GM15510 (cell line): ENCODE results near the gene CARHSP1.
A peak's percentile ranks its signal among the peaks of the same experiment; 100 is the strongest.

Experiments
- POLR2A ChIP-seq: IDR thresholded peaks from 3 replicates; pipeline ENCODE4 v1.6.1; 2011; ENCODE audit warnings: borderline replicate concordance; ENCODE audit not compliant: insufficient read length; ENCODE audit errors: extremely low read depth

Gene CARHSP1

DNA sequence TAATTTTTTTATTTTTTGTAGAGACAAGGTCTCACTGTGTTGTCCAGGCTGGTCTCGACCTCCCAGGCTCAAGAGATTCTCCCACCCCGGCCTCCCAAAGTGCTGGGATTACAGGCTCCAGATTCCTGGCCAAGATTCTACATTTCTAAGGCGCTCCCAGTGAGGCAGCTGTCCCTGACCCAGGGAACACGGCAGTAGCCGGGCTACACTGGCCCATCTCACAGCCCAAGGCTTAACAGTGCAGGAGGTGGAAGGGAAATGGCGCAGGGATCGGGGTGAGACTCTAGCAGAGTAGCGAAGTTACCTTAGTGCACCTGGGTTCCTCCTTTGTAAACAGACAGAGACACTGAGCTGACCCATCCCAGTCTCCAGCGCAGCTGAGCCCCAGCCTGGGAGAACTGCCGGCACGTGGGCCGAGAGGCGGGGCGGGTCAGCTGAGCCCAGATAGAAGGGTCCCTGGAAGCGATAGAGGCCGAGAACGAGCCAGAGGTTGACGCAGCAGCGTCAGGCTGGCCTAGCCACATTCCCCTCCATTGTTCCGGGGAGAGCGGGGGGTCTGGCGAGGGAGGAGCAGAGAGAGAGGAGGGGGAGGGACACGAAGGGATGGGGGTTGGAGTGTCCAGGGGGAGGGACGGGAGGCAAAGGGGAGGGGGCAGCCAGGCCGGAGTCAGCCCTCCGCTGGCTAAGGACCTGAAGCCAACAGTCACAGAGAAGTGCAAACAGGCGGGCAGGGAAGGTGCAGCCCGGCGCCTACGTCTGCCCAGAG is 2.5 kb downstream of the CARHSP1 start:
- no peak for TF ChIP-seq POLR2A

DNA sequence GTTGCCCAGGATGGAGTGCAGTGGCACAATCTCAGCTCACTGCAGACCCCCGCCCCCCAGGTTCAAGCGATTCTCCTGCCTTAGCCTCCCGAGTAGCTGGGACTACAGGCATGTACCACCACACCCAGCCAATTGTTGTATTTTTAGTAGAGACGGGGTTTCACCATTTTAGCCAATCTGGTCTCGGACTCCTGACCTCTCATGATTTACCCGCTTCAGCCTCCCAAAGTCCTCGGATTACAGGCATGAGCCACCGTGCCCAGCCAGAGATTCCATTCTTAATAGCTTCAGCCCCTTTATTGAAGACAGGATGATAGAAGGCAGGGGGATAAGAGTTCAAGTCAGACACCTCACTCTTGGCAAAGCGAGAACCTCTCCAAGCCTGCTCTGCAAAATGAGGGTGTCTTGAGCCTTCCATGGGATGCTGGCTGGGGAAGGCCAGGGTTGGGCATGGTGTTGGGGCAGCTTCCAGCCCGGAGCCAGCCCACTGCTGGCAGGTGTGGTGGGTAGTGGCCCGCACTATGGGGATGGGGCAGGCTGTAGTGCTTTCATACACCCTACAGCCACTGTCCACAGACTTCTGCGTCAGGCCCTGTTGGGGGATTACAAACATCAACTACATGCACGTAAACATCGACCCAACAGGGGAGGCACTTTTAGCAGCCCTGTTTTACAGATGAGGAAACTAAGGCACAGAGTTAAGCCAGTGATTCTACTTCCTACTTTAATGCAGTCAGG is 3.5 kb downstream of the CARHSP1 start:
- TF ChIP-seq POLR2A, result no peak

DNA sequence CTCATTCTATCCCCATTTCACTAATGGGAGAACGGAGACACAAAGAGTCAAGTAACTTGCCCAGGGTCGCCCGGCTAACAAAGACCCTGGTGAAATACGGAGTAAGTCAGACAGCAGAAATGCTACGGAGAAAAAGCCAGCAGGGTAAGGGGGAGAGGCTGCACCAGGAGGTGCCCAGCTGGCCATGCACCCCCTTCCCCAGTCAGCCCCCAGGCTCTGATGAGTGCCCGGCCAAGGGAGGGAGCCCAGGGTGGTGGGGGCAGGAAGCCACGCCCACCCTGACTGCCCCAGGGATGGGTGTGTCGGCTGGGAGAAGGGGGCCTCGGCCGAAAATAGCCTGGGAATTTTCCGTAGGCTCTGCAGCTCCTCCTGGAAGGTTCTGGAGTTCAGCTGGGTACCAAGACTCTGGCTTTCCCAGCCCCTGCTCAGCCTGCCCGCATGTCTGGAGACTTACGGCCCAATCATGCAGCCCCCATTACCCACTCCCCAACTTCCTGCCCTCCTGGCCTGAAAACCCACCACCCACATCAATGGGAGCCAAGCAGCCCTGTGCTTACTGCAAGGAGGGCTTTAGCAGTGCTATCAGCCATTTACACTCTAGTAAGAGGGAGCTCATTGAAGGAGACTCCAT is 4.2 kb downstream of the CARHSP1 start:
- no peak for TF ChIP-seq POLR2A

DNA sequence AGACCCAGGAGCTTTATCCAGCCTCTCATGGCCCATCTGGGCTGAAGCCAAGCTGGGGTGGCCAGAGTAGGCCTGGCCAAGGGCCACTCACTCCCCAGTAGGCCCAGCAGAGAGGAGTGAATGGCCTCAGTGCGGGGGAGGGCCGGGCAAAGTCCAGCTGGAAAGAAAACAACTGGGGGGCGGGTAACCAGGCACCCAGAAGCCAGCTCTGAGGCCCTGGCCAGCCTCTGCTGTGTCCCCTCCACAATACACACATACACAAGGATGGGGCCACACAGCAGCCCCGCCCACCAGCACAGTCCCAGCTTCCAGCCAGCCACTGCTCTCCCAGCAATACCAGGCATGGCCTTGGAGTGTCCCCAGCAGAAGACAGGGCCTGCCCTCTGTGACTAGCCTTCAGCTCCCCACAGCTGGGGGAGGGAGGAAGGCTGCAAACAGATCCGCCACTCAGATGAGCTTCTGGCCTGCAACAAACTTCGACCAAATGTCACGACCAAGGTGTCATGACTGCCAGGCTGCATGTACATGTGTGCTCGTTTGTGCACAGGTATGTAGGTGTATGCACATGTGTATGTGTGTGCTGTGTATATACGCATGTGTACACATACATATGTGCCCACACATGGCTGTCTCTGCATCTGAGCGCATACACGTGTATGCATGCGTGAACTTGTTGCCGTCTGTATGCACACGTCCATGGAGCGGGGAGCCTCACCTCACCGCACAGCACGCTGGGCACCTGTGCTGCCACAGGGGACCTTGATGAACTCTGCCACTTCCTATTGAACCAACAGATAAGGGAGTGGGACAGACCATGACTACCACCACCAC is 5.0 kb downstream of the CARHSP1 start:
- peak; percentile 12 for TF ChIP-seq POLR2A

DNA sequence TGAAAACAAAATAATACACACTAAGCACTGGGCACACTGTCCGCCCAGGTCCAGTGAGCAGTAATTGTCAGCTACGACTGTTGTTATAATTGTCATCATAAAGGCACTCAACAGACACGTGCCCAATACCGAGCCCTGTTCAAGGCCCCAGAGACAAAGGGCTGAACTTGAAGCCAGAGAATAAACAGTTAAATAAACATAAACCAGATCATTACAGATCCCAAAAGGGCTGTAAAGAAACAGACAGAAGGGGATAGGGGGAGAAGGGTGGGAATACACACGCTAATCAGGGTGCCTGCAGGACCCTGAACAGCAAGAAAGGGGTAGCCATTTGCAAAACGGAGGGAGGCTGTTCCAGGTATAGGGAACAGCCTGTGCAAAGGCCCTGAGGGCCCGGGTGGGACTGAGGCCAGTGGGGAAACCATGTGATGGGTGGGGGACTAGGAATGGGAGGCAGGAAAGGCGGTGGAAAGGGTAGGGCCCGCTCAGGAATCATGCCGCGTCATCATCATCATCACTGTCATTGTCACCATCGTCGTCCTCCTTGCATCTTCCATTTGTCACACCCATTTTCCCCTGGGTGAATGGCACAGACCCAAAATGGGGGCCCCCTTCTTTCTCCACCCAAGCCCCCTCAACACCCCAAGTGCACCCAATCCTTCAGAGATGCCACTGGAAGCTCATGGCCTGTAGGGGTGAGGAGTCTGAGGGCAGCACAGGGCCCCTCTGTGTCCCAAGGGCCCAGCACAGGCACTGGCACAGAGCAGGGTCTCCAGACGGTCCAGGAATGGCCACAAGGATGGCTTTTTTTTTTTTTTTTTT is 6.3 kb downstream of the CARHSP1 start:
- TF ChIP-seq POLR2A, result no peak

DNA sequence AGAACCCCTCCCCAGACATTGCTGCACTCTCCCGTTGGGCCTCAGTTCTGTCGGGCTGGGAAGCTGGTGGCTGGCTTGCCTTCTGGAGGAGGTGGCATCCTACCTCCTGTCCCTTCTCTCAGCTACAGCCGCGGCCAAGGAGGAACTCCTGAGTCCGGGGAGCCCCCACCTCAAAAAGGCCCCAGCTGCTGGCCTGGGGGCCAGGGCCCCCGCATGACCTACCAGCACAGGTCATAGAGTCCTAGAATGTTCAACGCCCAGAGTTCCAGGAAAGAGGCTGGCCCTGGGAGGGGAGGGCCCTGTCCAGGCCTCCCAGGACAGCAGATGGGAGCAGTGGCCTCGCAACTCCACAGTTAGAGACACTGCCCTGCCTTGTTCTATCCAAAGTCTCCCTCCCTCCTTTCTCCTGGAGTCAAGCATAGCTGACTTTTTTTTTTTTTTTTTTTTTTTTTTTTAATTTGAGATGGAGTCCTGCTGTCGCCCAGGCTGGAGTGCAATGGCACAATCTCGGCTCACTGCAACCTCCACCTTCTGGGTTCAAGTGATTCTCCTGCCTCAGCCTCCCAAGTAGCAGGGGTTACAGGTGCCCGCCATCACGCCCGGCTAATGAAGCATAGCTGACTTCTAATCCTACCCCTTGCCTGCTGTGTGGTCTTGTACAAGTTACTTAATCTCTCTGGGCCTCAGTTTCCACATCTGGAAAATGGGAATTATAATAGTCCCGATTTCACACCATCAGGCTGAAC is 7.1 kb downstream of the CARHSP1 start:
- TF ChIP-seq POLR2A, result no peak

DNA sequence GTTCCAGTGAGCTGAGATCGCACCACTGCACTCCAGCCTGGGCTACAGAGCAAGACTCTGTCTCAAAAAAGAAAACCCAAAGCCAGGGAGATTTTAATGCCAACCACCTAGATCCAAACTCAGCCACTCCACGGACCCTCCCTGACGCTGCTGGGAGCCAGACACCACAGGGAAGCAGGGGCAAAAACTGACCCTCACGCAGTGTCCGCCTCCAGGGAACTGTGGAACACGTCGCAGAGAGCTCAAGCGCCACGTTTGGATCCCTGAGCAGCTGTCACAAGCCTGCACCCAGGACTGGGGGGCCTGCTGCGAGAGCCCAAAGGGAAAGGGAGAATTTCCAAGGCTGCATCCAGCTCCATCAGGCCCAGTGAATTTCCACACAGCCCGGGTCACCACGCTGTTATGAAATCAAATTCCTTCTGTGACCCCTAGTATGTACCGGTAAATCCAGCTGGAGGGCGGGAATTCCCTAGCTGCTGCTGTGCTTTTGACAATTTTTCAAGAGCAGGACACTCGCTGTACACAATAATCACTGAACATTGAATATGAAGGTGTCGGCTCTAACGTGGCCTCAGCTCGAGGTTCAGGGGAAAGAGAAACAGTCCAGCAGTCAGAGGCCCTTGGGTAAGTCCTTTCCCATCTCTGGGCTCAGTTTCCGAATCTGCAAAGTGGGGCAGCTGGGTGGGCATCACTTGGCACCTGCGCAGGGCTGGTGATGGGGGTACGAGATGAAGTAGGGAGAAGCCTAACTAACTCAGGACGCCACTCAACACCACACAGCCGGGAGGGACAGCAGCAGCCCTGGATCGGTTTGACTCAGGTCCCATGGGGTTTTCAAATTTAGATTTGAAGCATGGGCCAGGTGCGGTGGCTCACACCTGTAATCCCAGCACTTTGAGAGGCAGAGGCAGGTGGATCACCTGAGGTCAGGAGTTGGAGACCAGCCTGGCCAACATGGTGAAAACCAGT is 8.6 kb downstream of the CARHSP1 start:
- no peak for TF ChIP-seq POLR2A

DNA sequence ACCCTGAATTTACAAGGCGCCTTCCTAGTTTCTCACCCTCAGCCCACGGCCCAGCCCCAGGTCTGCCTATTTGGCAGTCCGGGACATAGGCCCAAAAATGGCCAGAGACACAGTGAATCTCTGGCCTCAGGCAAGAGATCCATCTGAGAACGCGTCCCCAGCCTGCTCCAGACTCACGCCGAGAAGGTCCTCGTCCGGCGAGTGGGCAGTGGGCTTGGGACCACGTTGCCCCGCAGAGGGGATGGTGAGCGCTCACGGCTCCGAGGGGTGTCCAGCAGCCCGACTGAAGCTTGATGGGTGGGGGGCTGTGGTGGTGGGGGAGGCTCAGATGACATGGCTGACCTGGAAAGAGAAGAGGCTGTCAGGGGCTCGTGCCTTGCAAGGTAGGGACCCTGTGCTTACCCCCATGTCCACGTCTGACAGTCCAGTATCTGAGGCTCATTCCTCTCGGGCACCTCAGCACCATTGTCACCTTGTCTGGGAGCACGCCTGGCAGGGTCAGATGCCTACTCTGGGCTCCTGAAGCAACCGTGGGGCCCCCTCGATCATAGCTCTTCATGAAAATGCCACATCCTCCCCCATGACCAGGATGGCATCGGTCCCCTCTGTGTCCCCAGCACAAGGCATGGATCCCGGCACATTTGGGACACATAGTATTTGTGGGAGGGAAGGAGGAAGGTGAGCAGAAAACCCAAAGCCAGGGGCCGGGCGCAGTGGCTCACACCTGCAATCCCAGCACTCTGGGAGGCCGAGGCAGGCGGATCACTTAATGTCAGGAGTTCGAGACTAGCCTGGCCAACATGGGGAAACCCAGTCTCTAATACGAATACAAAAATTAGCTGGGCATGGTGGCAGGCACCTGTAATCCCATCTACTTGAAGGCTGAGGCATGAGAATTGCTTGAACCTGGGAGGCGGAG is 9.6 kb downstream of the CARHSP1 start:
- no peak for TF ChIP-seq POLR2A

DNA sequence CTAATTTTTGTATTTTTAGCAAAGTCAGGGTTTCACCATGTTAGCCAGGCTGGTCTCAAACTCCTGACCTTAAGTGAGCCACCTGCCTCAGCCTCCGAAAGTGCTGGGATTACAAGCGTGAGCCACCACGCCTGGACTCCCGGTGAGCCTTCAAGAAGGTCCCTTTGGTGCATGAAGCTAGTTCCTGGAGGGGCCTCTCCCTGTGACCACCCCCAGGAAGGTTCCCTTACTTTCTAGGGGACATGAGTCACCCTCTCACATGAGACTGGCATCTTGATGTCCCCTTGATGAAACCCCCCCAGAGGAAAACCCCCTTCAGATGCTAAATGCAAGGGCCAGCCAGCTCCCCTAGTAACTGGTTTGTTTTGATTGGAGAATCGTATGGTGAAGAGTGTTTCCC is 12.8 kb downstream of the CARHSP1 start:
- no peak for TF ChIP-seq POLR2A

DNA sequence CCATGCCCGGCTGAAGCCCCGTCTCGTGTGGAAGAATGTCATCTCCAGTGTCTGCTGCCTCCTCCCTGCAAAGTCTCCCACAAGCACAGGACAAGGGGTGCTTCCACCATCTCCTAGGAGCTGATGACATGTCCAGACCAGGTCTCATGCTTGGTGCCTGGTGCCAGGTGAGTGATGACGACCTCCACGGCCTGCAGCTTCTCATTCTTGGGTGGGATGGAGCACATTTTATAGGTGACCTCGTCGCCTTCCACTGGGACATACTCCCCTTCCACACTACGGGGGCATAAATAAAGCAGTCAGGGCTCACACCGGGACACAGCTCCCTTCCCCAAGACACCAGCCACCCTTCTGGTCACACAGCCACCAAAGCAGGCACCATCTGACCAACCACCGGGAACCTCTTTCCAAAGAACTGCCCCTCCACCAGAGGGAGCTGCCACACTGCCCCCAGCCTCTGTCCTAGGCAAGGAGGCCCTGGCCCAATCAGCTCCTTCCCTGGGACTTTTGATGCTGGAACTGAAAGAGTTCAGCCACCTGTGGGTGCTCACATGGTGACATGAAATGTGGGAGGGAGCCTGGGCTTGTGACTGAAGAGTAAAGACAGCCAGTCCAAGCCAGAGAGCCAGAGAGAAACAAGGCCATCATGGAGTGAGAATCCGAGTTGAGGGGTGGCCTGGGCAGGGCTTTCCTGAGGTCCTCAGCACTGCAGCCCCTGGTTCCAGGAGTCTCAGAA is 13.6 kb downstream of the CARHSP1 start:
- TF ChIP-seq POLR2A, result no peak
